Hepatocyte (in vitro differentiated cells): ENCODE data around the gene NOSTRIN. TPM values are rescaled to one million over a fixed set of nuclear protein-coding genes. Genes with fewer than 3 reads are reported as not detected.

Experiments used
- DNase-seq: peaks from one replicate; pipeline ENCODE4 v3.0.0-alpha.2; 2016; ENCODE audit warnings: low spot score
- H2AFZ ChIP-seq: fragments of 200-600 bp; sonication (generic); 2 replicates; pipeline ENCODE4 v1.6.0; 2016; ENCODE audit warnings: antibody characterized with exemption, mild to moderate bottlenecking
- H3K27ac ChIP-seq: fragments of 200-600 bp; sonication (generic); 2 replicates; pipeline ENCODE4 v1.5.1; 2016; ENCODE audit warnings: mild to moderate bottlenecking
- H3K27me3 ChIP-seq: fragments of 200-600 bp; sonication (generic); 2 replicates; pipeline ENCODE4 v1.6.1; 2016
- H3K36me3 ChIP-seq: fragments of 200-600 bp; sonication (generic); replicated peaks from 2 replicates; pipeline ENCODE4 v1.5.1; 2016; ENCODE audit warnings: low read depth; ENCODE audit not compliant: insufficient read depth
- H3K4me1 ChIP-seq: fragments of 200-600 bp; sonication (generic); 2 replicates; pipeline ENCODE4 v1.5.1; 2016; ENCODE audit warnings: mild to moderate bottlenecking, moderate library complexity; ENCODE audit not compliant: insufficient read depth
- H3K4me2 ChIP-seq: fragments of 200-600 bp; sonication (generic); 2 replicates; pipeline ENCODE4 v1.6.0; 2016
- H3K4me3 ChIP-seq: fragments of 200-600 bp; sonication (generic); 2 replicates; pipeline ENCODE4 v1.5.1; 2016; ENCODE audit warnings: mild to moderate bottlenecking
- H3K79me2 ChIP-seq: fragments of 200-600 bp; sonication (generic); 2 replicates; pipeline ENCODE4 v1.6.0; 2017; ENCODE audit warnings: mild to moderate bottlenecking
- H3K9me2 ChIP-seq: fragments of 200-600 bp; sonication (generic); replicated peaks from 2 replicates; pipeline ENCODE4 v1.6.0; 2017; ENCODE audit warnings: mild to moderate bottlenecking; ENCODE audit not compliant: insufficient read depth
- H3K9me3 ChIP-seq: fragments of 200-600 bp; sonication (generic); 2 replicates; pipeline ENCODE4 v1.5.1; 2016; ENCODE audit warnings: low read depth, mild to moderate bottlenecking
- H4K20me1 ChIP-seq: fragments of 200-600 bp; sonication (generic); 2 replicates; pipeline ENCODE4 v1.6.0; 2016; ENCODE audit warnings: mild to moderate bottlenecking; ENCODE audit not compliant: insufficient read depth, poor library complexity, severe bottlenecking
- EZH2 ChIP-seq: fragments of 200-600 bp; sonication (generic); IDR thresholded peaks from 2 replicates; pipeline ENCODE4 v1.6.1; 2016; ENCODE audit warnings: antibody characterized with exemption, mild to moderate bottlenecking, borderline replicate concordance
- EZH2phosphoT487 ChIP-seq: fragments of 200-600 bp; sonication (generic); IDR thresholded peaks from one replicate; pipeline ENCODE4 v1.6.1; 2018; ENCODE audit warnings: antibody characterized with exemption, mild to moderate bottlenecking, low read depth, moderate library complexity; ENCODE audit not compliant: unreplicated experiment, severe bottlenecking
- WGBS: methylation state at CpG from one replicate; pipeline ENCODE4 v1.1.6; 2016; ENCODE audit warnings: low lambda C conversion rate; ENCODE audit errors: missing lambda C conversion rate; 5-methylcytosine and 5-hydroxymethylcytosine counted together
- polyA plus RNA-seq: library from polyadenylated mRNA; unstranded; fragments of >200 nt; fragmentation: Nextera tagmentation; extraction: Ambion mirVana; gene quantifications from 2 replicates; pipeline ENCODE4 v1.2.1, GENCODE V29; 2016
- total RNA-seq: library from RNA; depleted of rRNA; stranded (reverse); fragments of >200 nt; gene quantifications from 2 replicates; pipeline ENCODE4 v1.2.3, GENCODE V29; 2014
- TF ChIP-seq, protein P1 (sequence below): fragments of 200-600 bp; sonication (generic); IDR thresholded peaks from 2 replicates; pipeline ENCODE4 v1.5.1; 2016; ENCODE audit warnings: antibody characterized with exemption, mild to moderate bottlenecking; ENCODE audit not compliant: poor library complexity

NOSTRIN gene
- total and polyA plus RNA-seq, 2 experiments from 2014 or later: 10.1 to 10.7 TPM

- no peak for DNase-seq
- no peaks in the 10 kb centered on the region for H3K4me1 ChIP-seq
- WGBS: 86% methylated on average over 5 of the region's 5 CpGs
- TF ChIP-seq EZH2phosphoT487 (no peak), EZH2 (no peak)
- TF ChIP-seq, protein P1, sequence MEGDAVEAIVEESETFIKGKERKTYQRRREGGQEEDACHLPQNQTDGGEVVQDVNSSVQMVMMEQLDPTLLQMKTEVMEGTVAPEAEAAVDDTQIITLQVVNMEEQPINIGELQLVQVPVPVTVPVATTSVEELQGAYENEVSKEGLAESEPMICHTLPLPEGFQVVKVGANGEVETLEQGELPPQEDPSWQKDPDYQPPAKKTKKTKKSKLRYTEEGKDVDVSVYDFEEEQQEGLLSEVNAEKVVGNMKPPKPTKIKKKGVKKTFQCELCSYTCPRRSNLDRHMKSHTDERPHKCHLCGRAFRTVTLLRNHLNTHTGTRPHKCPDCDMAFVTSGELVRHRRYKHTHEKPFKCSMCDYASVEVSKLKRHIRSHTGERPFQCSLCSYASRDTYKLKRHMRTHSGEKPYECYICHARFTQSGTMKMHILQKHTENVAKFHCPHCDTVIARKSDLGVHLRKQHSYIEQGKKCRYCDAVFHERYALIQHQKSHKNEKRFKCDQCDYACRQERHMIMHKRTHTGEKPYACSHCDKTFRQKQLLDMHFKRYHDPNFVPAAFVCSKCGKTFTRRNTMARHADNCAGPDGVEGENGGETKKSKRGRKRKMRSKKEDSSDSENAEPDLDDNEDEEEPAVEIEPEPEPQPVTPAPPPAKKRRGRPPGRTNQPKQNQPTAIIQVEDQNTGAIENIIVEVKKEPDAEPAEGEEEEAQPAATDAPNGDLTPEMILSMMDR: no peak
- H3K36me3 ChIP-seq: no peaks in the 10 kb centered on the region
- no peak within 1 kb of the TSS for H3K27ac ChIP-seq
- no peak within 1 kb of the TSS for H3K4me2 ChIP-seq
- no peak within 1 kb of the TSS for H3K4me3 ChIP-seq
- no peaks in the 10 kb centered on the region for H3K9me3 ChIP-seq
- no peak within 1 kb of the TSS for H2AFZ ChIP-seq
- H3K79me2 ChIP-seq: no peaks in the 10 kb centered on the region
- no peaks in the 10 kb centered on the region for H3K9me2 ChIP-seq
- H3K27me3 ChIP-seq: no peaks in the 10 kb centered on the region
- no peaks in the 10 kb centered on the region for H4K20me1 ChIP-seq
Observed at GRCh38 chr2:168901003-168901402, 98.6 kb downstream of the NOSTRIN start, which contains the start of gene G6PC2. Gene G6PC2, plus strand, starts transcription at chr2:168901291. Its CDS starts 41 bp downstream, at chr2:168901332.

GRCh38 chr2:168903888-168904287 is 101.5 kb downstream of the NOSTRIN start:
- no peak overlapping the region for H3K4me2 ChIP-seq
- no peaks in the 10 kb centered on the region for H3K27me3 ChIP-seq
- H3K9me3 ChIP-seq: no peaks in the 10 kb centered on the region
- no peaks in the 10 kb centered on the region for H4K20me1 ChIP-seq
- H3K4me3 ChIP-seq: no peak overlapping the region
- H3K27ac ChIP-seq: no peak overlapping the region
- H3K9me2 ChIP-seq: no peaks in the 10 kb centered on the region
- H3K79me2 ChIP-seq: no peaks in the 10 kb centered on the region
- DNase-seq: no peak
- H2AFZ ChIP-seq: no peak overlapping the region
- TF ChIP-seq EZH2phosphoT487 (no peak), EZH2 (no peak)
- TF ChIP-seq, protein P1: no peak
- WGBS: 94% methylated on average over 2 of the region's 2 CpGs
- H3K4me1 ChIP-seq: no peaks in the 10 kb centered on the region
- no peaks in the 10 kb centered on the region for H3K36me3 ChIP-seq

GRCh38 chr2:168904358-168904757 is 101.9 kb downstream of the NOSTRIN start:
- no peaks in the 10 kb centered on the region for H3K36me3 ChIP-seq
- TF ChIP-seq, protein P1: no peak
- TF ChIP-seq EZH2 (no peak), EZH2phosphoT487 (no peak)
- no peak overlapping the region for H2AFZ ChIP-seq
- H3K4me2 ChIP-seq: no peak overlapping the region
- H3K27me3 ChIP-seq: no peaks in the 10 kb centered on the region
- H3K9me3 ChIP-seq: no peaks in the 10 kb centered on the region
- H3K9me2 ChIP-seq: no peaks in the 10 kb centered on the region
- no peaks in the 10 kb centered on the region for H3K79me2 ChIP-seq
- no peaks in the 10 kb centered on the region for H4K20me1 ChIP-seq
- 94% methylated on average over 3 of the region's 3 CpGs for WGBS
- H3K4me3 ChIP-seq: no peak overlapping the region
- H3K4me1 ChIP-seq: no peaks in the 10 kb centered on the region
- no peak overlapping the region for H3K27ac ChIP-seq
- no peak for DNase-seq
